ENCODE results near the gene PPP1R15B. TPM values are rescaled to one million over a fixed set of nuclear protein-coding genes. Genes with fewer than 3 reads are reported as not detected.

The PPP1R15B gene
- 10 to 100 TPM; 19.3 to 26.0 TPM for total RNA-seq

GRCh38 chr1:204411451-204412204 is at the start of gene PPP1R15B:
PPP1R15B (minus strand) TSS chr1:204411817; CDS start chr1:204411411, 406 bp downstream.

DNA sequence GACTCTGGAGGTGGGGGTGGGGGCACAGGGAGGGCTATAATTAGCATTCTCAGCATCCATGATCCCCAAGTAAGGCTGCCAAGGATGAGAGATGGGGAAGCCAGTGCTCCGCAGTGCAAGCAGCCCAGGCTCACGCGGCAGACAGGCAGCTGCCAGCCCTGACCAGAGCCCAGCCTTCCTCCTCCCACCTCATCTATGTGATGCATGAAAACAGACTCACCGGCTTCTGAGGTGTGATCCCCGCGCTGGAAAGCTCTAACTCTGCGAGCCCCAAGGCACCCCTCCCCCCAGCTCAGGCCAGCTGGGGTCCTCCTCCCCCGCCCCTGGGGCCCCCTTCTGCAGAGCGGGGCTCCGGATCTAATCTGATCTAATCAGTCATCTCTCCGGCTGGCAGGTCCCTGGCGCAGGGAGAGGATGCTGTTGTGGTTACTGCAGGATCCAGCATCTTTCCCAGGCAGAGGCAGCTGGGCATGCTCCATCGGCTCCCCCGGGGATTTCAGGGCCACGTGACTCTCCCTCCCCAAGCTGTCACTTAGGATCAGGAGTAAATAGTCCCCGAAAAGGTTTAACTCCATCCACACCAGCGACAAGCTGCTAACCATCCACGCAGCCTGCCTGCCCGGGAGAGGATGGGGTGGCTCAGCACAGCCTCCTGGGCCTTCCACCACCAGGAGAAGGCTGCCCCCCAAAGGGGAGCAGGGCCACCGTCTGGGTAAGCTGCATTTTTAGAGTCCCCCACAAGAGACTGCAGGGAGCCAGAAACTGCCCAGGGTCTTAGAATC is 52.0 kb downstream of the PPP1R15B start, which contains the start of gene PLEKHA6:
TSS of gene PLEKHA6 (minus strand) at position 456 of the 782 bp plus-strand sequence. CDS start 86,202 bp downstream, outside the sequence.

Small RNAs within 50 kb of the gene (small RNA-seq; reads per million reads assigned to genes)
- 0 reads per million in 2 donors for gene AL606489.2

Other genes starting within 250 kb of the PPP1R15B start
- gene REN, start 245.5 kb downstream of the PPP1R15B start, total RNA-seq = not detected
- not detected for gene KISS1, start 215.3 kb downstream of the PPP1R15B start, total RNA-seq
- not detected for gene GOLT1A, start 197.8 kb downstream of the PPP1R15B start, total RNA-seq
- gene PLEKHA6, start 51.9 kb downstream of the PPP1R15B start, total RNA-seq = 1 to 10 TPM; 2.0 to 3.1 TPM
- 10 to 100 TPM; 17.6 to 18.0 TPM for gene PIK3C2B, start 83.0 kb upstream of the PPP1R15B start, total RNA-seq
- 10 to 100 TPM; 23.3 to 24.4 TPM for gene MDM4, start 104.6 kb upstream of the PPP1R15B start, total RNA-seq

All from melanocyte of skin (primary cell).